H1 (cell line): ENCODE data around the gene AK5. TPM values are rescaled to one million over a fixed set of nuclear protein-coding genes. Genes with fewer than 3 reads are reported as not detected.

Source experiments
- CTCF ChIA-PET: fragments of 300-600 bp; sonication (Branson Sonifier 250); formaldehyde crosslinking; loops from one replicate; lab custom pipeline; 2021; ENCODE audit not compliant: partially characterized antibody; lab: Charles Lee
- POLR2A ChIA-PET: fragments of 300-600 bp; sonication (Branson Sonifier 250); formaldehyde crosslinking; loops from one replicate; lab custom pipeline; 2021; ENCODE audit warnings: inconsistent platforms; ENCODE audit not compliant: partially characterized antibody; lab: Charles Lee
- DNase-seq, 2 experiments: peaks; one replicate each; pipeline versions ENCODE4 v3.0.0 to v3.0.0-alpha.2; 2010 to 2022; ENCODE audit warnings: low spot score in 2 of 2, low read depth in 1 of 2, mixed read lengths in 1 of 2
- FAIRE-seq: peaks from 2 replicates; lab custom pipeline; 2011; peaks lifted over from hg19 to GRCh38; lab: Jason Lieb, UNC
- H2AFZ ChIP-seq: 2 replicates; pipeline ENCODE4 v1.8.1; 2012; ENCODE audit warnings: low read length, inconsistent platforms
- H2AK5ac ChIP-seq: 2 replicates; pipeline ENCODE4 v1.6.1; 2013; ENCODE audit warnings: low read depth, low read length
- H2BK120ac ChIP-seq: replicated peaks from 2 replicates; pipeline ENCODE3; 2013; ENCODE audit warnings: low read depth, low read length, inconsistent platforms
- H2BK12ac ChIP-seq: 2 replicates; pipeline ENCODE4 v1.6.1; 2013; ENCODE audit warnings: low read depth, low read length
- H2BK15ac ChIP-seq: 2 replicates; pipeline ENCODE4 v1.6.1; 2013; ENCODE audit warnings: low read length
- H2BK20ac ChIP-seq: 2 replicates; pipeline ENCODE4 v1.6.1; 2013; ENCODE audit warnings: low read length
- H2BK5ac ChIP-seq: 2 replicates; pipeline ENCODE4 v1.6.1; 2013; ENCODE audit warnings: low read depth, low read length
- H3K14ac ChIP-seq: 2 replicates; pipeline ENCODE4 v1.6.1; 2013; ENCODE audit warnings: inconsistent platforms; ENCODE audit not compliant: insufficient read length
- H3K18ac ChIP-seq: 2 replicates; pipeline ENCODE4 v1.6.1; 2013; ENCODE audit warnings: low read length; ENCODE audit errors: extremely low read depth
- H3K23ac ChIP-seq: 2 replicates; pipeline ENCODE4 v1.6.1; 2013; ENCODE audit warnings: inconsistent platforms; ENCODE audit not compliant: insufficient read length
- H3K23me2 ChIP-seq: 2 replicates; pipeline ENCODE4 v1.6.1; 2013; ENCODE audit warnings: low read depth, low read length
- H3K27ac ChIP-seq: 2 replicates; pipeline ENCODE4 v1.6.1; 2011; ENCODE audit warnings: low read depth, low read length, inconsistent platforms
- H3K27me3 ChIP-seq, 4 experiments: replicated peaks in 1 of 4; 1 replicate in 1 of 4; 2 replicates in 3 of 4; pipeline versions ENCODE4 v1.6.1 to v1.8.1; 2011 to 2013; ENCODE audit warnings: low read length in 3 of 4, mild to moderate bottlenecking in 3 of 4, inconsistent platforms in 2 of 4, mixed read lengths in 2 of 4, moderate library complexity in 1 of 4; ENCODE audit not compliant: control insufficient read depth in 3 of 4, insufficient read depth in 3 of 4; ENCODE audit errors: extremely low read depth in 1 of 4
- H3K36me3 ChIP-seq, 4 experiments: 2 replicates each; pipeline versions ENCODE4 v1.6.1 to v1.8.1; 2011 to 2013; ENCODE audit warnings: mild to moderate bottlenecking in 4 of 4, low read length in 3 of 4, moderate library complexity in 2 of 4, control low read depth in 1 of 4, inconsistent platforms in 1 of 4; ENCODE audit not compliant: insufficient read depth in 4 of 4, control insufficient read depth in 2 of 4
- H3K4ac ChIP-seq: replicated peaks from 2 replicates; pipeline ENCODE3; 2013; ENCODE audit warnings: low read length, low read depth, mixed read lengths, inconsistent platforms; ENCODE audit not compliant: insufficient read length
- H3K4me1 ChIP-seq, 4 experiments: replicated peaks in 1 of 4; 1 replicate in 1 of 4; 2 replicates in 3 of 4; pipeline versions ENCODE4 v1.6.1 to v1.8.1; 2011 to 2013; ENCODE audit warnings: low read length in 3 of 4, inconsistent platforms in 2 of 4, mixed read lengths in 1 of 4; ENCODE audit not compliant: insufficient read depth in 4 of 4, control insufficient read depth in 3 of 4
- H3K4me2 ChIP-seq, 2 experiments: 2 replicates each; pipeline versions ENCODE4 v1.6.1 to v1.8.1; 2011 to 2013; ENCODE audit warnings: low read depth in 2 of 2, low read length in 2 of 2, control low read depth in 1 of 2, inconsistent platforms in 1 of 2, mild to moderate bottlenecking in 1 of 2; ENCODE audit not compliant: insufficient read depth in 1 of 2
- H3K4me3 ChIP-seq, 4 experiments: fragments of 200-600, 300-600 bp in 1 of 4; sonication (generic), shearing (Covaris generic), sonication (Bioruptor Twin) in 1 of 4; 2 replicates each; pipeline versions ENCODE4 v1.5.1 to v1.8.1; 2011 to 2016; ENCODE audit warnings: low read length in 4 of 4, low read depth in 3 of 4, control low read depth in 2 of 4, inconsistent platforms in 2 of 4, mild to moderate bottlenecking in 2 of 4, mixed read lengths in 1 of 4, moderate library complexity in 1 of 4; ENCODE audit not compliant: insufficient read depth in 2 of 4; ENCODE audit errors: extremely low read depth in 1 of 4
- H3K56ac ChIP-seq: replicated peaks from 2 replicates; pipeline ENCODE3; 2013; ENCODE audit warnings: low read depth, mild to moderate bottlenecking, mixed read lengths, low read length, inconsistent platforms; ENCODE audit not compliant: insufficient read length
- H3K79me1 ChIP-seq: 2 replicates; pipeline ENCODE4 v1.6.1; 2013; ENCODE audit warnings: low read depth, low read length, control low read depth
- H3K79me2 ChIP-seq, 2 experiments: 2 replicates each; pipeline versions ENCODE4 v1.6.1 to v1.8.1; 2012 to 2013; ENCODE audit warnings: low read length in 2 of 2, mild to moderate bottlenecking in 2 of 2, inconsistent platforms in 1 of 2; ENCODE audit not compliant: insufficient read depth in 2 of 2, control insufficient read depth in 1 of 2
- H3K9ac ChIP-seq, 4 experiments: replicated peaks in 1 of 4; 1 replicate in 1 of 4; 2 replicates in 3 of 4; pipeline versions ENCODE4 v1.6.1 to v1.8.1; 2011 to 2013; ENCODE audit warnings: low read depth in 3 of 4, low read length in 3 of 4, control low read depth in 2 of 4, mild to moderate bottlenecking in 2 of 4, moderate library complexity in 2 of 4, inconsistent platforms in 1 of 4; ENCODE audit errors: extremely low read depth in 1 of 4
- H3K9me3 ChIP-seq, 2 experiments: 2 replicates each; pipeline versions ENCODE4 v1.6.1 to v1.8.1; 2012 to 2013; ENCODE audit warnings: mild to moderate bottlenecking in 2 of 2, moderate library complexity in 2 of 2, control low read depth in 1 of 2, inconsistent platforms in 1 of 2, low read depth in 1 of 2, low read length in 1 of 2, mixed read lengths in 1 of 2; ENCODE audit not compliant: insufficient read depth in 2 of 2
- H4K20me1 ChIP-seq, 2 experiments: replicated peaks in 1 of 2; 2 replicates each; pipeline versions ENCODE3 to v1.8.1; 2011 to 2013; ENCODE audit warnings: inconsistent platforms in 2 of 2, low read length in 2 of 2, mild to moderate bottlenecking in 1 of 2; ENCODE audit not compliant: insufficient read depth in 2 of 2, control insufficient read depth in 1 of 2
- H4K5ac ChIP-seq: 2 replicates; pipeline ENCODE4 v1.6.1; 2013; ENCODE audit warnings: low read length, low read depth, mixed read lengths, inconsistent platforms; ENCODE audit not compliant: insufficient read length
- H4K8ac ChIP-seq: 2 replicates; pipeline ENCODE4 v1.8.0; 2013; ENCODE audit warnings: mild to moderate bottlenecking, moderate library complexity, low read length, inconsistent platforms; ENCODE audit not compliant: insufficient read depth; ENCODE audit errors: extremely low read depth
- H4K91ac ChIP-seq: replicated peaks from 2 replicates; pipeline ENCODE3; 2013; ENCODE audit warnings: low read length, mixed read lengths, inconsistent platforms; ENCODE audit not compliant: insufficient read length
- CHD2 ChIP-seq: IDR thresholded peaks from 2 replicates; pipeline ENCODE4 v1.6.1; 2012; ENCODE audit warnings: low read length, improper control_type of control experiment
- HDAC6 ChIP-seq: IDR thresholded peaks from one replicate; pipeline ENCODE4 v1.7.1; 2012; ENCODE audit warnings: low read depth, mild to moderate bottlenecking, inconsistent platforms, low read length, moderate library complexity
- KDM1A ChIP-seq: fragments of 200-600, 300-600 bp; sonication (generic); IDR thresholded peaks from 2 replicates; pipeline ENCODE4 v1.7.1; 2016; ENCODE audit warnings: mild to moderate bottlenecking, low read length, borderline replicate concordance
- SIRT6 ChIP-seq: IDR thresholded peaks from one replicate; pipeline ENCODE4 v1.7.1; 2012; ENCODE audit warnings: low read length, inconsistent platforms
- SUZ12 ChIP-seq: fragments of 200-600 bp; sonication (generic); IDR thresholded peaks from 2 replicates; pipeline ENCODE4 v1.6.1; 2012; ENCODE audit warnings: mild to moderate bottlenecking, inconsistent platforms, low read length, moderate library complexity, mixed read lengths
- TBP ChIP-seq: IDR thresholded peaks from 2 replicates; pipeline ENCODE4 v1.6.1; 2011; ENCODE audit warnings: low read depth, low read length, improper control_type of control experiment
- TEAD4 ChIP-seq: IDR thresholded peaks from 2 replicates; pipeline ENCODE4 v1.6.1; 2012; ENCODE audit warnings: low read depth, low read length, inconsistent platforms, mixed read lengths
- ZNF274 ChIP-seq: IDR thresholded peaks from 2 replicates; pipeline ENCODE4 v1.7.0; 2012; ENCODE audit warnings: low read length, borderline replicate concordance; ENCODE audit errors: extremely low read depth
- polyA plus RNA-seq, 7 experiments: library from polyadenylated mRNA; depleted of rRNA in 3 of 7; stranded (reverse) in 5 of 7; unstranded in 2 of 7; fragments of >200 nt in 5 of 7; fragments of 200-250 nt in 2 of 7; gene quantifications; 1 replicate in 5 of 7; 2 replicates in 1 of 7; 4 replicates in 1 of 7; pipeline versions ENCODE4 v1.2.1 to v1.2.3, GENCODE V29; 2011 to 2013; ENCODE audit warnings: missing spikeins in 2 of 7, mixed read lengths in 2 of 7
- total RNA-seq: library from RNA; stranded (reverse); fragmentation: NEBNext Ultra II Directional; extraction: Animal tissue kit (Norgen Biotek cat#: 25700); gene quantifications from 2 replicates; pipeline ENCODE4 v1.2.1, GENCODE V29; 2021
- TF ChIP-seq, protein P1 (sequence below): IDR thresholded peaks from 2 replicates; pipeline ENCODE4 v1.6.1; 2011; ENCODE audit warnings: low read depth, mild to moderate bottlenecking, low read length; ENCODE audit not compliant: insufficient read depth

Gene AK5
- total and polyA plus RNA-seq, 2 of the 8 experiments (the other 6 are each of a cell fraction or from before 2014, with no cell fraction given) = 2.0 to 7.1 TPM

DNA sequence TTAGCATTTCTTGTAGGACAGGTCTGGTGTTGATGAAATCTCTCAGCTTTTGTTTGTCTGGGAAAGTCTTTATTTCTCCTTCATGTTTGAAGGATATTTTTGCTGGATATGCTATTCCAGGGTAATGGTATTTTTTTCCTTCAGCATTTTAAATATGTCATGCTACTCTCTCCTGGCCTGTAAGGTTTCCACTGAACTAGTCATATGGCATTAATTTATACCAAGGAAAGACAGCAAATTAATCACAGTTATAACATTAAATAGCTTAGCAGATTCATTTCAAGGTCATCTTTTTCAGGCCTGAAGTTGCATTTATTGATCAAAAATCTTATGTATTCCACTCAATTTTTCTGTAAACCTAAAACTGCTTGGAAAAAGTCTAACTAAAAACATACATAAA is 54.9 kb downstream of the AK5 start:
- no peaks in the 10 kb centered on the region for H3K79me2 ChIP-seq
- no peak overlapping the region for H3K9ac ChIP-seq
- no peak overlapping the region for H3K23ac ChIP-seq
- no peak overlapping the region for H3K4me3 ChIP-seq
- no peak overlapping the region for H4K5ac ChIP-seq
- no peak overlapping the region for H3K56ac ChIP-seq
- no peak overlapping the region for H2AFZ ChIP-seq
- no peaks in the 10 kb centered on the region for H3K36me3 ChIP-seq
- H2AK5ac ChIP-seq = no peak overlapping the region
- H2BK5ac ChIP-seq = no peak overlapping the region
- H3K14ac ChIP-seq = no peak overlapping the region
- H2BK120ac ChIP-seq = no peak overlapping the region
- H3K79me1 ChIP-seq = no peaks in the 10 kb centered on the region
- no peak overlapping the region for H4K91ac ChIP-seq
- H3K18ac ChIP-seq = no peak overlapping the region
- H3K27ac ChIP-seq = no peak overlapping the region
- H3K4me1 ChIP-seq = no peaks in the 10 kb centered on the region
- H4K8ac ChIP-seq = no peak overlapping the region
- TF ChIP-seq TBP (no peak), CHD2 (no peak), KDM1A (no peak), TEAD4 (no peak), SUZ12 (no peak), SIRT6 (no peak), HDAC6 (no peak), ZNF274 (no peak)
- TF ChIP-seq, protein P1, sequence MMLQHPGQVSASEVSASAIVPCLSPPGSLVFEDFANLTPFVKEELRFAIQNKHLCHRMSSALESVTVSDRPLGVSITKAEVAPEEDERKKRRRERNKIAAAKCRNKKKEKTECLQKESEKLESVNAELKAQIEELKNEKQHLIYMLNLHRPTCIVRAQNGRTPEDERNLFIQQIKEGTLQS = no peak
- TF ChIP-seq, all 59 proteins: peak for 0
- ChIA-PET CTCF (interaction anchor here (1.4 kb wide), 1 partner anchor 10 kb away, joined by 3 read pairs; no protein-coding TSS in a partner anchor), POLR2A (no interaction called here)
- FAIRE-seq = no peak
- H3K23me2 ChIP-seq = no peaks in the 10 kb centered on the region
- H3K9me3 ChIP-seq = no peaks in the 10 kb centered on the region
- no peak overlapping the region for H2BK20ac ChIP-seq
- H3K27me3 ChIP-seq = no peaks in the 10 kb centered on the region
- DNase-seq = no peak
- H3K4me2 ChIP-seq = no peak overlapping the region
- no peak overlapping the region for H2BK15ac ChIP-seq
- no peak overlapping the region for H3K4ac ChIP-seq
- H4K20me1 ChIP-seq = no peaks in the 10 kb centered on the region
- H2BK12ac ChIP-seq = no peak overlapping the region
